Prostate gland (tissue), 2 donors: ENCODE data around the gene CEP112. TPM values are rescaled to one million over a fixed set of nuclear protein-coding genes. Genes with fewer than 3 reads are reported as not detected.

ENCODE experiments used
- DNase-seq: peaks from one replicate; pipeline ENCODE4 v3.0.0-alpha.2; 2019; ENCODE audit warnings: low spot score
- H3K27ac ChIP-seq, 2 donors: fragments of 200-600 bp; sonication (generic); 2 replicates each; pipeline ENCODE4 v1.5.1; 2017 to 2019
- H3K27me3 ChIP-seq: fragments of 200-600 bp; sonication (generic); replicated peaks from 2 replicates; pipeline ENCODE4 v1.5.1; 2019; ENCODE audit not compliant: insufficient read depth
- H3K36me3 ChIP-seq, 2 donors: fragments of 200-600 bp; sonication (generic); 1 replicate in 1 of 2; 2 replicates in 1 of 2; pipeline versions ENCODE4 v1.5.1 to v1.8.1; 2017 to 2019
- H3K4me1 ChIP-seq: fragments of 200-600 bp; sonication (generic); replicated peaks from 2 replicates; pipeline ENCODE4 v1.5.1; 2019
- H3K4me3 ChIP-seq, 2 donors: fragments of 200-600 bp; sonication (generic); 2 replicates each; pipeline ENCODE4 v1.5.1; 2017 to 2019
- H3K9me3 ChIP-seq: fragments of 200-600 bp; sonication (generic); 2 replicates; pipeline ENCODE4 v1.5.1; 2017
- CTCF ChIP-seq, 4 experiments: fragments of 200-600 bp in 2 of 4; fragments of 450-650 bp in 2 of 4; sonication (generic) in 2 of 4; IDR thresholded peaks; 1 replicate in 3 of 4; 2 replicates in 1 of 4; pipeline ENCODE4 v1.5.1; 2016 to 2019; ENCODE audit warnings: antibody characterized with exemption in 4 of 4, mild to moderate bottlenecking in 2 of 4, moderate library complexity in 2 of 4
- POLR2A ChIP-seq: fragments of 450-650 bp; IDR thresholded peaks from one replicate; pipeline ENCODE4 v1.6.1; 2016; ENCODE audit warnings: antibody characterized with exemption, mild to moderate bottlenecking
- POLR2AphosphoS5 ChIP-seq: sonication (generic); formaldehyde crosslinking; IDR thresholded peaks from one replicate; pipeline ENCODE4 v1.6.1; 2017; ENCODE audit warnings: antibody characterized with exemption
- WGBS: methylation state at CpG from one replicate; pipeline ENCODE4 v1.1.5; 2018; 5-methylcytosine and 5-hydroxymethylcytosine counted together
- intact Hi-C: fragments of 100-400 bp; cut with DNase I; formaldehyde crosslinking; loops from one replicate; pipeline ENCODE4 v1.14.2; 2022
- total RNA-seq, 2 donors: library from RNA; depleted of rRNA; stranded (reverse); fragments of >200 nt; gene quantifications; one replicate each; pipeline ENCODE4 v1.1.0, GENCODE V29; 2016

The CEP112 gene
- total RNA-seq, 2 donors from 2014 or later: 2.3 to 22.8 TPM

DNA sequence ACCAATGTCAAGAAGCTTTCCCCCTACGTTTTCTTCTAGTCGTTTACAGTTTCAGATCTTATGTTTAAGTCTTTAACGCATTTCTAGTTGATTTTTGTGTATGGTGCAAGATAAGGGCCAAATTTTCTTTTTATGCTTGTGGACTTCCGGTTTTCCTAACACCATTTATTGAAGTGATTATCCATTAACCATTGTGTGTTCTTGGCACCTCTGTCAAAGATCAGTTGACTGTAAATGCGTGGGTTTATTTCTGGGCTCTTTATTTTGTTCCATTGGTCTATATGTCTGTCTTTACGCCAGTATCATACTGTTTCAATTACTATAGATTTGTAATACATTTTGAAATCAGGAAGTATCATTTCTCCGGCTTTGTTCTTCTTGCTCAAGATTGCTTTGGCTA lies 49.5 kb downstream of the CEP112 start:
- Histone ChIP-seq H3K9me3 (no peaks in the 10 kb centered on the region), H3K4me3 (no peak overlapping the region), H3K36me3 (no peaks in the 10 kb centered on the region), H3K27me3 (no peaks in the 10 kb centered on the region), H3K27ac (no peak overlapping the region), H3K4me1 (no peaks in the 10 kb centered on the region)
- no peak for TF ChIP-seq POLR2AphosphoS5
- TF ChIP-seq POLR2A: no peak
- no peak for TF ChIP-seq CTCF (IDR thresholded peaks at IDR 0.05)
- intact Hi-C loops: no loop called here
- DNase-seq: no peak
- 84% methylated on average over 7 of the region's 7 CpGs for WGBS

GRCh38 chr17:66138120-66138519 lies 53.8 kb downstream of the CEP112 start:
- no peaks in the 10 kb centered on the region for H3K36me3 ChIP-seq
- H3K4me3 ChIP-seq: no peak overlapping the region
- no peak for TF ChIP-seq POLR2AphosphoS5
- no peak for TF ChIP-seq CTCF (IDR thresholded peaks at IDR 0.05)
- no peak for TF ChIP-seq POLR2A
- WGBS: 88% methylated on average over 3 of the region's 3 CpGs
- H3K4me1 ChIP-seq: no peaks in the 10 kb centered on the region
- no peaks in the 10 kb centered on the region for H3K9me3 ChIP-seq
- H3K27ac ChIP-seq: no peak overlapping the region
- no peaks in the 10 kb centered on the region for H3K27me3 ChIP-seq
- intact Hi-C loops: no loop called here
- DNase-seq: no peak

DNA sequence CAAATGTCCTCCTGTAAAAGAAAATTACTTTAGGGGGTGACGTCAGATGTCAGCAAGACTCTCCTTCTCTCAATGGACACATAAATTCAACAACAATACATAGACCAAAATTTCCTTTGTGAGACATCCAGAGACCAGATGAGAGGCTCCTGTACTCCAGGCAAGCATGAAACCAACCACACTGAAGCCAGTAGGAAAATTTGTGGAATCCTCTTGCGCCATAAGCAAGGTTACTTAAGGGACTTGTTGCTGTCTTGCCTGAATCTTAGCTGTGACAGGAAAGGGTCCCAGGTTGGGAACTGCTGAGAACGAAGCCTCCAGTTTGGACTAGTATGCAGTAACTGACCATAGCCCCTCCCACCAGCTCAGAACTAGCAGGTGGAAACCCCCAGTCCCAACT lies 56.0 kb downstream of the CEP112 start:
- no peaks in the 10 kb centered on the region for H3K9me3 ChIP-seq
- TF ChIP-seq CTCF (IDR thresholded peaks at IDR 0.05): no peak
- no peak for TF ChIP-seq POLR2A
- TF ChIP-seq POLR2AphosphoS5: no peak
- no peaks in the 10 kb centered on the region for H3K27me3 ChIP-seq
- no peak for DNase-seq
- H3K4me1 ChIP-seq: no peaks in the 10 kb centered on the region
- 97% methylated on average over 3 of the region's 3 CpGs for WGBS
- H3K36me3 ChIP-seq: no peaks in the 10 kb centered on the region
- intact Hi-C loops: no loop called here
- H3K27ac ChIP-seq: no peak overlapping the region
- no peak overlapping the region for H3K4me3 ChIP-seq

GRCh38 chr17:66135219-66135618 lies 56.7 kb downstream of the CEP112 start:
- intact Hi-C loops: no loop called here
- no peak overlapping the region for H3K27ac ChIP-seq

More at GRCh38 chr17:66135219-66135618, 56.7 kb downstream of the CEP112 start:
- no peak for TF ChIP-seq POLR2AphosphoS5
- TF ChIP-seq CTCF (IDR thresholded peaks at IDR 0.05): no peak
- no peak for TF ChIP-seq POLR2A
- H3K36me3 ChIP-seq: no peaks in the 10 kb centered on the region
- H3K9me3 ChIP-seq: no peaks in the 10 kb centered on the region
- no peaks in the 10 kb centered on the region for H3K4me1 ChIP-seq
- WGBS: 63% methylated on average over 2 of the region's 2 CpGs
- H3K27me3 ChIP-seq: no peaks in the 10 kb centered on the region
- DNase-seq: no peak
- H3K4me3 ChIP-seq: no peak overlapping the region
